ENCODE results near the gene JUNB. TPM values are rescaled to one million over a fixed set of nuclear protein-coding genes. Genes with fewer than 3 reads are reported as not detected.
"Not testable (repeated sequence)": the region's sequence is repeated elsewhere in the genome, so short reads cannot be mapped to it uniquely, and the experiment has no call there.

Gene JUNB
- total and polyA plus RNA-seq, 2 donors: 121 to 139 TPM

DNA sequence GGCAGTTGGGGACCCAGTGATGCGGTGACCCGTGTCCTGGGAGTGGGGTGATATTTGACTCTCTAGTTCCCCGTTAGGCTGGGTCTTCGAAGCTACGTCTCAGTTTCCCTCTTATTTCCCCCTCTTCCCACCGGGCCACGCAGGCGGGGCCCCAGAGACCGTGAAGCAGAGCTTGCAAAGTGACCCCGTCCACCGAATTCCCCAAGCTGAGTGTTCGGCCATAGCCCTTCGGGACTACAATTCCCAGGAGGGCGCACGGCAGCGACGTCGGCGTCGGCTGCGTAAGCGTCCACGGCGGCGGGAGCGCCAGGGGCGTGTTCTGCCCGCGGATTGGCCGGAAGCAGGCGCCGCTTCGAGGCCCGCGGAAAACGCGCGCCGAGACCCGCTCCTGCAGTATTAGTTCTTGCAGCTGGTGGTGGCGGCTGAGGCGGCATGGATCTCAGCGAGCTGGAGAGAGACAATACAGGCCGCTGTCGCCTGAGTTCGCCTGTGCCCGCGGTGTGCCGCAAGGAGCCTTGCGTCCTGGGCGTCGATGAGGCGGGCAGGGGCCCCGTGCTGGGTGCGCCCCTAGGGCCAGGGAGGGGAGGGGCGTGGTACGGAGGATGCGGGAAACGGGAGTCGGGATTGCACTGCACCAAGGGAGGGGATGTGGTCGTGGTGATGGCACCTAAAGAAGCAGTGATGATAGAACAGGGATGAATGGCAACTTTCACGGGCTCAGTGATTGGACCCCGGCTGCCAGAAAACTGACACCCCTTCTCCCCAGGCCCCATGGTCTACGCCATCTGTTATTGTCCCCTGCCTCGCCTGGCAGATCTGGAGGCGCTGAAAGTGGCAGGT lies 15.2 kb downstream of the JUNB start, which contains the start of gene RNASEH2A:
Gene RNASEH2A, plus strand, starts transcription at position 343 of the 840 bp plus-strand sequence. Its CDS starts 90 bp downstream, at position 433.
- peaks cover 12 to 26% of the 10 kb centered on the region in 2 donors for H3K4me1 ChIP-seq (ENCODE audit: control insufficient read depth in 2 of 2, insufficient read depth in 2 of 2, low read length in 2 of 2)
- peaks cover 15 to 20% of the 10 kb centered on the region in 2 donors for H3K36me3 ChIP-seq (ENCODE audit: control insufficient read depth in 2 of 2, insufficient read depth in 2 of 2, low read length in 1 of 2)
- 6% methylated on average over 66 of the region's 66 CpGs for whole genome bisulfite sequencing
- DNase-seq (ENCODE audit: low read depth in 6 of 9, low spot score in 9 of 9): peak in 7 of 9 donors; percentile 76 to 92 (median 83)
- H3K27ac ChIP-seq (ENCODE audit: low read depth in 1 of 2, low read length in 1 of 2): peak within 1 kb of the TSS; percentile 64 to 77
- peaks cover 0 to 19% of the 10 kb centered on the region in 2 donors for H3K27me3 ChIP-seq (ENCODE audit: control insufficient read depth in 2 of 2, insufficient read depth in 1 of 2, low read length in 1 of 2)
- no peaks in the 10 kb centered on the region for H3K9me3 ChIP-seq (ENCODE audit: control insufficient read depth in 2 of 2, insufficient read depth in 1 of 2, low read length in 1 of 2)
- H3K4me3 ChIP-seq (ENCODE audit: low read length in 2 of 2): peak within 1 kb of the TSS; percentile 63 to 83

DNA sequence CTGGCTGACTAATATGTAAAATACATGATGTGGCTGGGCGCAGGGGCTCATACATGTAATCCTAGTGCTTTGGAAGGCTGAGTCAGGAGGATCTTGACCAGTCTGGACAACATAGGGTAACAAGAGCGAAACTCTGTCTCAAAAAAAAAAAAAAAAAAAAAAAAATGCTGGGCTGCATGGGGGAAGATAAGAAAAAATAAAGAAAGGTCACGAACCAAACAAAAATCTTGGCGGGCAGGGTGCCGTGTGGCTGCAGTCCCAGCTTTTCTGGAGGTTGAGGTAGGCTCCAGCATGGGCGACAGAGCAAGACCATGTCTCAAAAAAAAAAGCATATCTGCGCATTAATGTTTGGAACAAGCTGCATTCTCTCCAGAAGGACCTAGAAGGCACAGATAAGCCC lies 23.8 kb downstream of the JUNB start:
- Histone ChIP-seq H3K27ac (ENCODE audit: low read depth in 1 of 2, low read length in 1 of 2) (no peak overlapping the region), H3K4me3 (ENCODE audit: low read length in 2 of 2) (no peak overlapping the region), H3K27me3 (ENCODE audit: control insufficient read depth in 2 of 2, insufficient read depth in 1 of 2, low read length in 1 of 2) (no peaks in the 10 kb centered on the region), H3K9me3 (ENCODE audit: control insufficient read depth in 2 of 2, insufficient read depth in 1 of 2, low read length in 1 of 2) (no peaks in the 10 kb centered on the region), H3K36me3 (ENCODE audit: control insufficient read depth in 2 of 2, insufficient read depth in 2 of 2, low read length in 1 of 2) (peaks cover 15 to 17% of the 10 kb centered on the region in 2 donors), H3K4me1 (ENCODE audit: control insufficient read depth in 2 of 2, insufficient read depth in 2 of 2, low read length in 2 of 2) (no peaks in the 10 kb centered on the region)
- DNase-seq (ENCODE audit: low read depth in 6 of 9, low spot score in 9 of 9): no peak
- 98% methylated on average over 7 of the region's 7 CpGs for WGBS

GRCh38 chr19:12817188-12817587 lies 25.9 kb downstream of the JUNB start:
- H3K4me3 ChIP-seq (ENCODE audit: low read length in 2 of 2); H3K27me3 ChIP-seq (ENCODE audit: control insufficient read depth in 2 of 2, insufficient read depth in 1 of 2, low read length in 1 of 2); H3K4me1 ChIP-seq (ENCODE audit: control insufficient read depth in 2 of 2, insufficient read depth in 2 of 2, low read length in 2 of 2); DNase-seq (ENCODE audit: low read depth in 6 of 9, low spot score in 9 of 9); H3K27ac ChIP-seq (ENCODE audit: low read depth in 1 of 2, low read length in 1 of 2); H3K9me3 ChIP-seq (ENCODE audit: control insufficient read depth in 2 of 2, insufficient read depth in 1 of 2, low read length in 1 of 2): not testable (repeated sequence)
- WGBS: 98% methylated on average over 6 of the region's 6 CpGs
- peaks cover 8 to 15% of the 10 kb centered on the region in 2 donors for H3K36me3 ChIP-seq (ENCODE audit: control insufficient read depth in 2 of 2, insufficient read depth in 2 of 2, low read length in 1 of 2)

- not testable (repeated sequence) for H3K9me3 ChIP-seq (ENCODE audit: control insufficient read depth in 2 of 2, insufficient read depth in 1 of 2, low read length in 1 of 2); H3K4me3 ChIP-seq (ENCODE audit: low read length in 2 of 2); H3K27ac ChIP-seq (ENCODE audit: low read depth in 1 of 2, low read length in 1 of 2); H3K27me3 ChIP-seq (ENCODE audit: control insufficient read depth in 2 of 2, insufficient read depth in 1 of 2, low read length in 1 of 2); H3K4me1 ChIP-seq (ENCODE audit: control insufficient read depth in 2 of 2, insufficient read depth in 2 of 2, low read length in 2 of 2); DNase-seq (ENCODE audit: low read depth in 6 of 9, low spot score in 9 of 9)
- 99% methylated on average over 11 of the region's 11 CpGs for WGBS
- H3K36me3 ChIP-seq (ENCODE audit: control insufficient read depth in 2 of 2, insufficient read depth in 2 of 2, low read length in 1 of 2): peaks cover 8 to 12% of the 10 kb centered on the region in 2 donors
Observed at GRCh38 chr19:12817810-12818209, 26.5 kb downstream of the JUNB start.

DNA sequence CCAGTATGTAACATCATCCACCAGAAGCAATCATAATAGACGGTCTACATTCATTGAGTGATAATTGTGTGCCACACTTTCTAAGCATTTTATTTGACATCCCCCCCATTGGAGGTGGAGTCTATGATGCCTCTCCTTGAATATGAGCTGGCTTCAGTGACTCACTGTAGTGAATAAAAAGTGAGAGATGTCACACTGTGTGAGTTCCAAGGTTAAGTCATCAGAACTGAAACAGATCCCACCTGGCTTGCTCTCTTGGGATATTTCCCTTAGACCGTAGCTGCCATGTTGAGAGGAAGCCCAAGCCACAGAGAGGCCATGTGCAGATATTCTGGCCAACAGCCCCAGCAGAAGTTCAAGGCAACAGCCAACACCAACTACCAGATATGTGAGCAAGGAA lies 30.5 kb downstream of the JUNB start:
- DNase-seq (ENCODE audit: low read depth in 6 of 9, low spot score in 9 of 9): no peak
- WGBS: 96% methylated on average over 2 of the region's 2 CpGs
- Histone ChIP-seq H3K9me3 (ENCODE audit: control insufficient read depth in 2 of 2, insufficient read depth in 1 of 2, low read length in 1 of 2) (no peaks in the 10 kb centered on the region), H3K4me3 (ENCODE audit: low read length in 2 of 2) (no peak overlapping the region), H3K4me1 (ENCODE audit: control insufficient read depth in 2 of 2, insufficient read depth in 2 of 2, low read length in 2 of 2) (peaks cover 0 to 3% of the 10 kb centered on the region in 2 donors), H3K36me3 (ENCODE audit: control insufficient read depth in 2 of 2, insufficient read depth in 2 of 2, low read length in 1 of 2) (no peaks in the 10 kb centered on the region), H3K27me3 (ENCODE audit: control insufficient read depth in 2 of 2, insufficient read depth in 1 of 2, low read length in 1 of 2) (peaks cover 7 to 17% of the 10 kb centered on the region in 2 donors), H3K27ac (ENCODE audit: low read depth in 1 of 2, low read length in 1 of 2) (no peak overlapping the region)

- 11% methylated on average over 46 of the region's 46 CpGs for WGBS
- H3K9me3 ChIP-seq (ENCODE audit: control insufficient read depth in 2 of 2, insufficient read depth in 1 of 2, low read length in 1 of 2): peaks cover 0 to 2% of the 10 kb centered on the region in 2 donors
- H3K4me1 ChIP-seq (ENCODE audit: control insufficient read depth in 2 of 2, insufficient read depth in 2 of 2, low read length in 2 of 2): peaks cover 0 to 3% of the 10 kb centered on the region in 2 donors
- H3K27ac ChIP-seq (ENCODE audit: low read depth in 1 of 2, low read length in 1 of 2): no peak overlapping the region
- no peak for DNase-seq (ENCODE audit: low read depth in 6 of 9, low spot score in 9 of 9)
- H3K27me3 ChIP-seq (ENCODE audit: control insufficient read depth in 2 of 2, insufficient read depth in 1 of 2, low read length in 1 of 2): peaks cover 13 to 51% of the 10 kb centered on the region in 2 donors
- no peaks in the 10 kb centered on the region for H3K36me3 ChIP-seq (ENCODE audit: control insufficient read depth in 2 of 2, insufficient read depth in 2 of 2, low read length in 1 of 2)
- no peak overlapping the region for H3K4me3 ChIP-seq (ENCODE audit: low read length in 2 of 2)
Observed at GRCh38 chr19:12825254-12826131, 34.2 kb downstream of the JUNB start.

DNA sequence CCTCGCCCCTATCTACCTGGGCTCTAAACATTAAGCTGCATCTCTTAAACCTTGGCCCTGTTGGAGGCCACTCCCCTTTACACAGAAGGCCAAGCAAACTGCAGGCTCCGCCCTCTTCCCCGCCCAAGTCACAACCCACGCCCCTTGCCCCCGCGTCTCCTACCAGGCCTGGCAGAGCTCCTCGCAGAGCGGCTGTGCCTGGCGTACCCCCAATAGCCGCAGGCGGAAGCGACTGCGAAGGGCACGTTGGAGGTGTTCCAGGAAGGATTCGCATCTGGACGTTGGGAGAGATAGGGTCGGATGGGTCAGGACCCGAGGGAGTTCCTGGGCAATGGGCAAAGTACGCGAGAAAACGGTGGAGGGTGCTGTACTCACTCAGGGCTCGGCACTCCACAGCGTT lies 37.2 kb downstream of the JUNB start:
- Histone ChIP-seq H3K4me3 (ENCODE audit: low read length in 2 of 2) (no peak overlapping the region), H3K27me3 (ENCODE audit: control insufficient read depth in 2 of 2, insufficient read depth in 1 of 2, low read length in 1 of 2) (peaks cover 26 to 80% of the 10 kb centered on the region in 2 donors), H3K4me1 (ENCODE audit: control insufficient read depth in 2 of 2, insufficient read depth in 2 of 2, low read length in 2 of 2) (peaks cover 3 to 7% of the 10 kb centered on the region in 2 donors), H3K36me3 (ENCODE audit: control insufficient read depth in 2 of 2, insufficient read depth in 2 of 2, low read length in 1 of 2) (no peaks in the 10 kb centered on the region), H3K9me3 (ENCODE audit: control insufficient read depth in 2 of 2, insufficient read depth in 1 of 2, low read length in 1 of 2) (peaks cover 2 to 7% of the 10 kb centered on the region in 2 donors), H3K27ac (ENCODE audit: low read depth in 1 of 2, low read length in 1 of 2) (no peak overlapping the region)
- DNase-seq (ENCODE audit: low read depth in 6 of 9, low spot score in 9 of 9): peak in 4 of 9 donors; percentile 32 to 71 (median 53)
- 11% methylated on average over 23 of the region's 23 CpGs for WGBS

- peaks cover 63 to 96% of the 10 kb centered on the region in 2 donors for H3K27me3 ChIP-seq (ENCODE audit: control insufficient read depth in 2 of 2, insufficient read depth in 1 of 2, low read length in 1 of 2)
- 2% methylated on average over 5 of the region's 5 CpGs for WGBS
- H3K9me3 ChIP-seq (ENCODE audit: control insufficient read depth in 2 of 2, insufficient read depth in 1 of 2, low read length in 1 of 2): peaks cover 3 to 11% of the 10 kb centered on the region in 2 donors
- H3K4me3 ChIP-seq (ENCODE audit: low read length in 2 of 2): peak overlapping the region in 1 of 2 donors; percentile 50
- H3K4me1 ChIP-seq (ENCODE audit: control insufficient read depth in 2 of 2, insufficient read depth in 2 of 2, low read length in 2 of 2): peaks cover 2 to 10% of the 10 kb centered on the region in 2 donors
- no peak for DNase-seq (ENCODE audit: low read depth in 6 of 9, low spot score in 9 of 9)
- H3K36me3 ChIP-seq (ENCODE audit: control insufficient read depth in 2 of 2, insufficient read depth in 2 of 2, low read length in 1 of 2): no peaks in the 10 kb centered on the region
- no peak overlapping the region for H3K27ac ChIP-seq (ENCODE audit: low read depth in 1 of 2, low read length in 1 of 2)
Observed at GRCh38 chr19:12833418-12833737, 42.1 kb downstream of the JUNB start.
